GM20431 (cell line): ENCODE measurements around the gene SEC14L5.

Experiments
- in situ Hi-C: fragments of 300-500 bp; cut with MseI, MboI; formaldehyde crosslinking; loops from one replicate; pipeline ENCODE4 v1.15.0; 2020; ENCODE audit warnings: low sequenced_read_pairs; ENCODE audit not compliant: unreplicated experiment

The SEC14L5 gene

DNA sequence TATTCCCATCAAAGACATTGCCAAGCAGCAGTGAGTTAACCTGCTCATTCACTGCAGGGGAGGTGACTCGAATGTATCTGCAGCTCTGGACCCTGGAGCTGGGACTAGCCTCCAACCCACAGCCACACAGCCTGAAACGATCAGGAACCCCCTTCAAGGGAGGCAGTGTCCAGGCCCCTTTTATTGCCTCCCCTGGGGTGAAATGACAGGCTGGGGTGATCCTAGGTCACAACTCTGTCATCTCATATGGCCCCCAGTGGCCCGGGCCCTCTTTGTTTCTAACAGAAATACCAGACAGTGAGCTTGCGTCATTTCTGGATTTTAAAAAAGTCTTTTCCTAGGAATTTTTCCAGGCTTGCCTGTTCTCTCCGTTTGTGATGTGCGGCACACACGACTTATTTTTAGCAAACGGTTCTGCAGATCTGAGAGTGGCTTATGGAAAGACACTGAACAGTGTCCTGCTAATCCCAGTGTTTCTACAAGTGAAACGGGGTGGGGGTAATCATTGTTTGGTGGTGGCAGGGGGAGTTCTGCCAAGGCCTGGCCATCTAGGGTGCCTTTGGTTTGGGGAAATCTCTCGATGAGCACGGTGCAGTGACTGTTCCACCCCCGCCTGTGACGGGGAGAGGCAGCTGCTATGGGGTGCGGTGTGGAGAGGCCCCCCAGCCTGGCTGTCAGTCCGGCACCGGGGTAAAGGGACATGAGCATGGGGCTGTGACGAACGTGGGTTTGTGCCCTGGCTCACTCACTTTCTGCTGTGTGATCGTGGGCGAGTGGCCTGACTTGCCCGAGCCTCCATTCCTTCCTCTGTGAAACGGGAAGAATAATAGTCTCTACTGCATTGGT is 48.4 kb downstream of the SEC14L5 start:
- in situ Hi-C loops, result no loop called here

DNA sequence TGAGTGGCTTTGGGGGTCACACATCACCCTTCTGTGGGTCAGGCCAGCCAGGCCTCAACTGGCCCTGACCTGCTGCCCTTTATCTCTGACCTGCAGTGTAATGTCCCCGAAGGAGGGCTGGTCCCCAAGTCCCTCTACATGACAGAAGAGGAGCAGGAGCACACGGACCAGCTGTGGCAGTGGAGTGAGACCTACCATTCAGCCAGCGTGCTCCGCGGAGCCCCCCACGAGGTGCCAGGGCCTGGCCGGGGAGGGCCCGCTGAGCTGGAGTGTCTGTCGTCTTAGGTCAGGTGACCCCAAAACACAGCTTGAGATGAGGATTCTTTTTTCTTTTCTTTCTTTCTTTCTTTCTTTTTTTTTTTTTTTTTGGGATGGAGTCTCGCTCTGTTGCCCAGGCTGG is 49.1 kb downstream of the SEC14L5 start:
- in situ Hi-C loops, result no loop called here

DNA sequence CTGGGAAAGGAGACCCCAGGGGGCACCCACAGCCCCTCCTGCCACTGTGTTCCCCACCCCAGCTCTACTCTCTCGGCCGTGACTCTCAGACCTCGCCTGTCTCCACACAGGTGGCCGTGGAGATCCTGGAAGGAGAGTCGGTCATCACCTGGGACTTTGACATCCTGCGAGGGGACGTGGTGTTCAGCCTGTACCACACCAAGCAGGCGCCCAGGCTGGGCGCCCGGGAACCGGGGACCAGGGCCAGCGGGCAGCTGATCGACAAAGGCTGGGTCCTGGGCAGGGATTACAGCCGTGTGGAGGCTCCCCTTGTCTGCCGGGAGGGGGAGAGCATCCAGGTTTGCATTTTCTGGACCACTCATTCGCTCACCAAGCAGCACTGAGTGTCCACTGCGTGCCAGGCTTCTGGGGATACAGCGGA is 50.2 kb downstream of the SEC14L5 start:
- in situ Hi-C loops, result no loop called here

DNA sequence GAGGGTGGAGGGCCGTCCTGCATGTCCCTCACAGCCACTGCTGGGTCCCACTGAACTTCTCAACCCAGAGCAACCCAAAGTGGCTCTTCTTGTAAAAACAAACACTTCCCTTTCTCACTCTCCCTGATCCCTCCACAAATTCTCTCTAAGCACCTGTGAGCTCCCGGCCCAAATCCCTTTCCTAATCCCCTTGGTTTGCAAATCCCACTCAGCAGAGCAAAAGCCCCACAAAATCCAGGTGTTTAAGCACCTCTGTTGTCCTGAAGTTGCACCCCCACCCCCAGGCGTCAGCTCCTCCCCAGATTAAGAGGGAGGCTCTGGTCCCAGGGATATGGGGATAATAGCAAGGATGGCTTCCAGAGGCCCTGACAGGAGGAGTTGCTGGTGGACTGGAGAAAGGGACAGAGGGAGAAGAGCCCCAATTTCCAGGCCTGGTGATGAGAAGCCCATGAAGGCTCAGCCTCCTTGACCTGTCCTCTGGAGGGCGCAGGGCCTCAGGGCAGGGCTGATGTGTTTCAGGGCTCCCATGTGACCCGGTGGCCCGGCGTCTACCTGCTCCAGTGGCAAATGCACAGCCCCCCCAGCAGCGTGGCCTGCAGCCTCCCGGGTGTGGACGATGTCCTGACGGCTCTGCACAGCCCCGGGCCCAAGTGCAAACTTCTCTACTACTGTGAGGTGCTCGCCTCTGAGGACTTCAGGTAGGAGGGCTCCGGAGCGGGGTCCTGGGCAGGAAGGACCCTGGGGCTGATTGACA is 52.6 kb downstream of the SEC14L5 start:
- in situ Hi-C loops, result no loop called here

DNA sequence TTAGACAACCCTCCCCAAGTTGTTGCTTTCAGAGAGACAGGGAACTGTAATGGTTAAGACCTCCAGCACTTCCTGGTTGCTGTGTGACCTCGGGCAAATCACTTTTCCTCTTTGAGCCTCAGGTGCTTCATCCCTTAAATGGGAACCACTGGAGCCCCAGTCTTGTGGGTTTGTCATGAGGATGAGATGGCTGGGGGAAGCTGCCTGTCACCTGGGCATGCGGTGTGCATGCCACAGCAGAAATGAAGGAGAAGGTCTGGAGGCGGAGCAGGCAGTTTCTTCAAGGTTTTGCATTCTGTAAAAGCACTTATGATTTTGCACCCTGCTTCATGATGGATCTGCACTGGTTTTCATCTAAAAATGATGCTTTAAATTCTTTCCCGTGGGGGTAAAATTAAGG is 53.5 kb downstream of the SEC14L5 start:
- in situ Hi-C loops, result no loop called here

DNA sequence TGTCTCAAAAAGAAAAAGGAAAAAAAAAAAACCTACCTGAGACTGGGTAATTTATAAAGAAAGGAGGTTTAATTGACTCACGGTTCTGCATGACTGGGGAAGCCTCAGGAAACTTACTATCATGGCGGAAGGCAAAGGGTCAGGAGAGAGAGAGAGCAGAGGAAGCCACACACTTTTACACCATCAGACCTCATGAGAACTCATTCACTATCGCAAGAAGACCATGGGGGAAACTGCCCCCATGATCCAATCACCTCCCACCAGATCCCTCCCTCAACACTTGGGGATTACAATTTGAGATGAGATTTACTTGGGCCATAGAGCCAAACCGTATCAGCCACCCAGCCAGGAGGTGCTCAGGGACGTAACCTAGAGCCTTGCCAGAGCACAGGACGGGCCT is 54.8 kb downstream of the SEC14L5 start:
- in situ Hi-C loops, result no loop called here

DNA sequence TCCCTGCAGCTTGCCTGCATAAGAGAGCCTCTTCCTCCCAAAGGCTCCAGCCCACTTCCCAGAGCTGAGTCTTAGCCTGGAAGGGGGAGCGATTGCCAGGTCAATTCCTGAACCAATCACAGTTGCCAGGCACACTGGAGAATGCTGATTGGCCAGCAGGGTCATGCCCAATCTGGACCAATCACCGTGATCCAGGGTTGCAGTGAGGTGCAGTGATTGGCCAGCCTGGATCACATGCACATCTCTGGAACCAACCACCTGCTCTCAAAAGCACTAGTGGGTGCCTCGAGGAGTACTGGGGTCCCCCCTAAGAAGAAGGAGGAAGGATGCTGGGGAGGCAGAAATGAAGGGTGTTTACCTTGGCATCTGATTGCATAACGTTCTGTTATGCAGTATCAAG is 57.2 kb downstream of the SEC14L5 start:
- in situ Hi-C loops, result no loop called here

DNA sequence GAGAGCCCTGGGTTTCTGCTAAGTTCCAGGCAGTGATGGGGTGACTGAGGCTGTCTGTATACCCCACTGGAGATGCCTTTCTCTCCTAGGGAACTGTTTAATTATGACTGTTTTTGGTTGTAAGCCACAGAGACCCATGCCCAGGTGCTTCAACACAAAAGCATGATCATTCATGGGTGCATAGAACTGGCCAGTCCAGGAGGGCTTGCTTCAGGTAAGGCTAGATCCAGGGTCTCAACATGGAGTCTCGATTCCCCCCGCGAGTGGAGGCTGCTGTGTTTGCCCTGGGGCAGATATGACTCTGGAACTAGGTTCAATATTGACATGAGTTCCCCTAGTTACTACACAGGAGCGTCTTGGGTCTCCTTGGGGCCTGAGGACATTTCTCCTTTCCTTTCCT is 57.8 kb downstream of the SEC14L5 start:
- in situ Hi-C loops, result no loop called here

DNA sequence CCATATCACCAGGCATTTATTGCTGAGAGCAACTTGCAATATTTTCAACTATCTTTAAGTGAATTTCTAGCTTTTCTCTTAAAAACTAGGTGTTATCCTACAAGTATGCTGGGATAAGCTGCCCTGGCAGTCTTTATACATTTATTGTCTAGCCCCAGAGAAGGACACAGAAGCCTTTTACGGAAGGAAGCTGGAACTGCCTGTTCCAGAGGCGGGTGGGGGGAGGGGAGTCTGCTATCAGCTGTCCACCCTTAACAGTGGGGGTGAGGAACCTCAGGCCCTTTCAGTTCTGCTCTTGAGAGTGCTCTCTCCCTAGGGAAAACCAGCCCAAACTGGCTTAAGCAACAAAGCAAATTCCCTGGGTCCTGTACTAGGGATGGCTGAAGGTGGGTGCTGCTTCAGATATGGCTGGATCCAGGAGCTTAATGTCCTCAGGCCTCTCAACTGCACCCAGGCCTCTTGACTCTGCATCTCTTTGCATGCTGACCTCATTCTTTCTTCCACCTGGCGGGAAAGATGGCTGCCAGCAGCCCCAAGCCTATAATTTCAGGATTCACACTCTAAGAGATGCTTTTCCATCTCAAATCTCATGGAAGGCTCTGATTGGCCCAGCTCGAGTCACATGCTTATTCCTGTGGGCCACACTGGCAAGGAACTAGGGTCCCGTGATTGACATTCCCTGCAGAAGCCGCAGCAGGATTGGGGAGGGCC is 59.0 kb downstream of the SEC14L5 start:
- in situ Hi-C loops, result no loop called here

DNA sequence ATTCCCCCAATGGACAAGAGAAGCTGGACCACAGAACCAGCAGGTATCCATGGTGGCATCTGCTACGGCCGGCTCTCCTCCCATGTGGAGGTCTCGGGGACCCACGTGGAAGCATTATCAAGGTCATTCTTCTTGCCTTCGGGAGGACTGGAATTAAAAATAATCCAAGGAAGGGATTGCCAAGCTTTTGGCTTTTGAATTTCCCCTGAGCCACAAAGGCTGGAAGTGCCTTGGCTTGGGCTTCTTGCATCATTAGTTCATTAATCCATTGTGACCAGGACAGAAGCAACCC is 59.5 kb downstream of the SEC14L5 start:
- in situ Hi-C loops, result no loop called here

DNA sequence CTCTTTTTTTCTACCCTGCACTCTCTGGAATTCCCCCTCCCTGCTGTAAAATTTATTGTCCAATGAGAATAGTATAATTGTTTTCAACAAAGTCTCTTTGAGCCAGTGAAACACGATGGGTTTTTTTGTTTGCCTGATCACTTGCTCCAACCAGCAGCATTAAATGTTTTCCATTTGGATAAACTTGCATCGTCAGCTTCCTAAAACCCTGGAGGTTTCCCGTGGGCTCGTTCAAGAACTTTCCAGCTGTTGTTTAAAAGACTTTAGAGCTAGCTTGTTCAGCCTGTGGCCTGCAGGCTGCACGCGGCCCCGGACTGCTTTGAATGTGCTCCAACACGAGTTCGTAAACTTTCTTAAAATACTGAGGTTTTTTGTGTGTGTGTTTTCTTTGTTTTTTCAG is 60.7 kb downstream of the SEC14L5 start:
- in situ Hi-C loops, result no loop called here

DNA sequence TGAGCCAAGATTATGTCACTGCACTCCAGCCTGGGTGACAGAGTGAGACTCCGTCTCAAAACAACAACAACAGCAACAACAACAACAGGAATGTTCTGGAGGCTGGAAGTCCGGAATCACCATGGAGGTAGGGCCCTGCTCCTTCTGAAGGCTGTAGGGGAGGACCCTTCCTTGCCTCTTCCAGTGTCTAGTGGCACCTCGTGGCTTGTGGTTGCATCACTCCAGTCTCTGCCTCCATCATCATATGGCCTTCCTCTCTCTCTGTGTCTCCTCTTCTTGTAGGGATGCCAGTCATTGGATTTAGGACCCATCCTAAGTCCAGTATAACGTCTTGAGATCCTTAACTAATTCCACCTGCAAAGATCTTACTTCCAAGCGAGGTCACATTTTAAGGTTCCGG is 61.6 kb downstream of the SEC14L5 start:
- in situ Hi-C loops, result no loop called here

DNA sequence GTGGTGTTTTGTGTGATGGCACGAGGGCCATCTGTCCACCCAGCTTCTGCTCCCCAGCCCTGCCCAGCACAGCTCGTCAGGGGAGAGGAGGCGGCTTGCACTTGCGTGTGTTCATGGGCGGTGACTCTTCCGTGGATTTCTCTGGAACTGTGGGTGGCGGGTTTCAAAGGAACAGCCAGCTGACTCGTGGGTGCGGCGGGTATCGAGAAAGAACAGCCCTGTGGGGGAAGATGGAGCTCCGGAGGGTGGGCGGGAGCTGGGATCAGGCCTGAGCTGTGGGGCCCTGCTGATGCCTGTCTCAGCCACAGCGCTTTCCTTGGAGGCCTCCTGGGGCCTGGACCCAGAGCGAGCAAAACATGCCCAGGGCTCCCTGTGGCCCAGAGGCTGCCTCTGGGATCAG is 62.4 kb downstream of the SEC14L5 start:
- in situ Hi-C loops, result no loop called here

DNA sequence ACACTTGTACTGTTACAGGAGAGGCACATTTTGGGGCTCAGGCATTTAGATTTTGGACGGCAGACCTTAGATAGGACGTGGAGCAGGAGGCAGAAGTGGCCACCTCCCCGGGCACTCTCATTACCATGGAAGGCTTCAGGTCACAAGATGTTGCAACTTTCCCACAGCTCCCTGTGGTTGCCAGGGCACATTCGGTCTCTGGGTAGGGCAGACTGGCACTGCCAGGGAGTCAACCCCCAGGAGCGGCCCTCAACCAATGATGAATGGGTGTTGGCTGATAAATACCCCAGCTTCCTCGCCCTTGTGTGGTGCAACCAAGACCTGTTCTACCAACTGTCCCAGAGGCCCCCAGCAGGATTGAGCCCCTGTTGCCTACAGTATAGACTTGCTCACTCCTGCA is 64.4 kb downstream of the SEC14L5 start:
- in situ Hi-C loops, result no loop called here

DNA sequence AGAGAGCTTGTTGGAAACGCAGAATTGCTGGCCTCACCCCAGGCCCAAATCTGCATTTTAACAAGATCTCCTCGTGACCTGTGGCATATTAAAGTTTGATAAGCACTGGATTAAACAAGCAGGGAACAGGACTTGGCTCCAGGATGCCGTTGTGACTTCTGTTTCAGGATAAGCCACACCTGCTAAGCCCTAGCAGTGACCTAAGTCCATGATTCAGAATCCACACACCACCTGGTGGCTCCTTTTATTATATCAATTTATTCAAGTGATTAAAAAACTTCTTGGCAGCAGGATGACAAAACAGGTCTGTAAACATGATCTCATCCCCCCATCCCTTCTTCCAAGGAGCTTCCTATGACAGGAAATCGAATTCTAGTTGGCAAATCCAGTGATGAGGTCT is 66.5 kb downstream of the SEC14L5 start:
- in situ Hi-C loops, result no loop called here

DNA sequence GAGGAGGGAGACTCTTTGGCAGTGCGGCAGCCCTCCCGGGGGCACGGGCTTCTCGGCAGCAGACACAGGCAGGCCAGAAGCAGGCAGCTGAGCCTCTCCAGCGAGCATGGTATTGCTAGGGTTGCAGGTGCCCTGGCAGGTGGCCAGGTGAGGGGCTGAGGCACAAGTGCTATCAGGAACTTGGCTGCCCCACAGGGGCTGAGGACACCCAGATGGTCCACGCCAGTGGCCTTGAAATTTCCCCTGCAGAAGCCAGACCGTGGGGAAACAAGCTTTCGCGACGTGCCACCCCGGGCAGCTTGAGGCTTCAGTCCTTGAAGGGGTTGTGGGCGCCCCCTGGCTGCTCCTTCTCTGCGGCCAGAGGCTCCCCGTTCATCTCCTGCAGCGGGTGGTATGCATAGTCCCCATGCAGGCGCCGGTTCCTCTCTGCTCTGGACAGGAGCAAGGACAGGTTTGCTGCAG is 67.1 kb downstream of the SEC14L5 start:
- in situ Hi-C loops, result no loop called here

DNA sequence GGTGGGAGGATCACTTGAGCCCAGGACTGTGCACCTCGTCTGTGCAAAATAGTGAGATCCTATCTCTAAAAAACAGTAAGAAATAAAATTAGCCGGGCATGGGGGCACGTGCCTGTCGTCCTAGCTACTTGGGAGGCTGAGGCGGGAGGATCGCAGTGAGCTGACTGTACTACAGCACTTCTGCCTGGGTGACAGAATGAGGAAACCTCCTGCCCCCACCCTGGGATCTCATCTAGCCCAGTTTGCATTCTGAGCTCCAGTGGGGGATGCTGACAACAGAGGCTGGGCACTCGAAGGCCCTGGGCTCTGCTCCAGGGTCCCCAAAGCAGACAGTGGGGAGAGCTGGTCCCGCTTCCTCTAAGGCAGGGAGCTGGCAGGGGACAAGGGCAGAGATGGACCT is 68.5 kb downstream of the SEC14L5 start:
- in situ Hi-C loops, result no loop called here

DNA sequence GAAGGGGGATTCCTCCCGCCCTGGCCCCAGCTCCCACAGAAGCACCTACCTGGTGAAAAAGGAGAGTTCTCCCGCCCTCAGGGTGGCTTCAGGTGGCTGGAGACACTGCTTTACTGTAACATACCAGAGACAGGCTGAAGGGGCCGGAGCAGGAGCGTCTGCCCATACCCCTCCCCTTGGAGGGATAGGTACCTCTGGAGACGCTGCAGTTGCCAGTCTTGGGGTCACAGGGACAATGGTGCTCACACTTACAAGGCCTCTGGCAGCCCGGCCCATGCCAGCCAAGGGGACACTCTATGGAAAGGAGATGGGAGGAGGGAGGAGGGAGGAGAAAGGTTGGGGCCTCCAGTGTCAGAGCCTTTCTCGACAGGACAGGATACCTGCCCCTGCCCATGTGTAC is 69.0 kb downstream of the SEC14L5 start:
- in situ Hi-C loops, result no loop called here

DNA sequence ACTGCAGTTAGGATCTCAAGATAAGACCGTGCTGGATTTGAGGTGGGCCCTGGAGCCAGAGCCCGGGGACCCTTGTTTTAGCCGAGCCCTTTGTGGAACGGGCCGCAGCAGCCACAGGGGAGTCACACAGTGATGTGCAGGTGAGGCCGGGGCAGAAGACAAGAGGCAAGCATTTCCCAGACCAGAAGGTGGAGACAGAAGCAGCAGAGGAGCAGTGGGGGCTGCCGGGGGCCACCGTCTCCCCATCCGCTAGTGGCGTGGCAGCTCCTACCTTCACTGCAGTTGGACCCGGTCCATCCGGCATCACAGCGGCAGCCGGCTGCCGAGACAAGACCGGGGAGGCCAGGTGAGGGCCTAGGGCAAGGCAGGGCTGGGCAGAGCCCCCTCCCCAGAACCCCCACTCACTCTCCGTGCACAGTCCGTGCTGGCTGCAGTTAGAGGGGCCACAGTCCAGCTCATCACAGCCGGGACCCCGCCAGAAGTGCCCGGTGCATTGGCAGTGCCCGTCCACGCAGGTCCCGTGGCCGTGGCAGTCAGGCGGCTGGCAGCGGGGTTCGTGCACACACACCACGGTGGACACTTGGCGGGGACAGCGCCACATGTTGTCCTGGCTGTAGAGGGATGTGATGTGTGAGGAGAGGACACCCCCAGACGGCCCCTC is 69.6 kb downstream of the SEC14L5 start:
- in situ Hi-C loops, result no loop called here

DNA sequence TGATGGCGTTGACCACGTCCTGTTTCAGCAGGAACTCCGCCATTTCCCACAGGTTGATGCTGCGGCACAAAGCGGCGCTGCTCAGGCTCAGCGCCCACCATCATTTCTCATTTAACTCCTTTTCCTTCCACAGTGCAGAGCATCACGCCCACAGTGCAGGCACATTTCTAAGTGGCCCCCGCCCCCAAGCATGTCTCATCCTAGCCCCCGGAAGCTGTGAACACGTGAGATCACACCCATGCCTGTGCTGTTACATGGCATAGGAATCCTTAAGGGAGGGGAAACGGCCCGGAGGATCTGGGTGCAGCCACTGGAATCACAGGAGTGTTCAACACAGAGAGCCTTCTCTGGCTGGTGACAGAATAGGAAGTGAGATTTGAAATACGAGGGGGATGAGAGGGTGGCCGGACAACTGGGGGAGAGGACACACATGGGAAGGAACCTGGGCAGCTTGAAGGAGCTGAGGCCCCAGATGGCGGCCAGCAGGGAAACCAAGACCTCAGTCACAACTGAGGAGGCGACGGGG is 70.9 kb downstream of the SEC14L5 start:
- in situ Hi-C loops, result no loop called here
